ENCODE data around the gene NUDCD3. TPM values are rescaled to one million over a fixed set of nuclear protein-coding genes. Genes with fewer than 3 reads are reported as not detected.

NUDCD3 gene
- total RNA-seq, 1 donor from 2014 or later: 35.4 TPM

DNA sequence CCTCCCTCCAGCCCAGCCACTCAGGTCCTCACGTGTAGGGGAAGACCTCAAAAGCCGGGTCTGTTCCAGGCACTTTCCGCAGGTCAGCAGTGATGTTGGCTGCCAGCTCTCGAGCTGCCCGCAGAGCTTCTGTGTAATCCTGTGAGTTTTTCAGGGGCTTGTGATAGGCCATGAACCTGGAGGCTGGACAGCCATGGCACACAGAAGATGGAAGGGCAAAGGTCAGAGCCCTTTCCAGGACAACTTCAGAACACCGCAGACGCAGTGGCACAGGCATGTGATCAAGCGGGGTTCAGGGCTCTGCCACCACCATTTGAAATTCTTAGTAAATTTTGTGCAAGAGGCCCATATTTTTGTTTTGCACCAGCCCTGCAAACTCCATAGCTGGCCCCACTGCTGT, 26.7 kb upstream of the NUDCD3 start:
- H3K27me3 ChIP-seq: no peaks in the 10 kb centered on the region
- H3K4me3 ChIP-seq: no peak overlapping the region
- no peaks in the 10 kb centered on the region for H3K9me3 ChIP-seq (ENCODE audit: low read depth)
- no peak overlapping the region for H3K4me2 ChIP-seq
- no peaks in the 10 kb centered on the region for H3K36me3 ChIP-seq
- no peaks in the 10 kb centered on the region for H3K4me1 ChIP-seq
- DNase-seq (ENCODE audit: low spot score): no peak
- no peaks in the 10 kb centered on the region for H4K20me1 ChIP-seq (ENCODE audit: low read depth)
- H3K9me3 Mint-ChIP-seq: no peaks in the 10 kb centered on the region
- H3K27me3 Mint-ChIP-seq (ENCODE audit: insufficient read depth, low read depth): no peaks in the 10 kb centered on the region
- H3K9ac ChIP-seq: no peak overlapping the region
- no peaks in the 10 kb centered on the region for H3F3A ChIP-seq (ENCODE audit: low read depth)
- TF ChIP-seq EZH2 (IDR thresholded peaks at IDR 0.05): no peak
- TF ChIP-seq, protein P1, sequence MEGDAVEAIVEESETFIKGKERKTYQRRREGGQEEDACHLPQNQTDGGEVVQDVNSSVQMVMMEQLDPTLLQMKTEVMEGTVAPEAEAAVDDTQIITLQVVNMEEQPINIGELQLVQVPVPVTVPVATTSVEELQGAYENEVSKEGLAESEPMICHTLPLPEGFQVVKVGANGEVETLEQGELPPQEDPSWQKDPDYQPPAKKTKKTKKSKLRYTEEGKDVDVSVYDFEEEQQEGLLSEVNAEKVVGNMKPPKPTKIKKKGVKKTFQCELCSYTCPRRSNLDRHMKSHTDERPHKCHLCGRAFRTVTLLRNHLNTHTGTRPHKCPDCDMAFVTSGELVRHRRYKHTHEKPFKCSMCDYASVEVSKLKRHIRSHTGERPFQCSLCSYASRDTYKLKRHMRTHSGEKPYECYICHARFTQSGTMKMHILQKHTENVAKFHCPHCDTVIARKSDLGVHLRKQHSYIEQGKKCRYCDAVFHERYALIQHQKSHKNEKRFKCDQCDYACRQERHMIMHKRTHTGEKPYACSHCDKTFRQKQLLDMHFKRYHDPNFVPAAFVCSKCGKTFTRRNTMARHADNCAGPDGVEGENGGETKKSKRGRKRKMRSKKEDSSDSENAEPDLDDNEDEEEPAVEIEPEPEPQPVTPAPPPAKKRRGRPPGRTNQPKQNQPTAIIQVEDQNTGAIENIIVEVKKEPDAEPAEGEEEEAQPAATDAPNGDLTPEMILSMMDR (IDR thresholded peaks at IDR 0.05): no peak
- no peak for TF ChIP-seq EZH2phosphoT487 (IDR thresholded peaks at IDR 0.05)
- no peaks in the 10 kb centered on the region for H3K4me1 Mint-ChIP-seq
- H3K27ac Mint-ChIP-seq: no peak overlapping the region
- no peaks in the 10 kb centered on the region for H3K79me2 ChIP-seq (ENCODE audit: low read depth)
- no peaks in the 10 kb centered on the region for H3K36me3 Mint-ChIP-seq
- H3K4me3 Mint-ChIP-seq: no peak overlapping the region
- H3K27ac ChIP-seq: no peak overlapping the region
- no peak overlapping the region for H2AFZ ChIP-seq (replicated peaks)

DNA sequence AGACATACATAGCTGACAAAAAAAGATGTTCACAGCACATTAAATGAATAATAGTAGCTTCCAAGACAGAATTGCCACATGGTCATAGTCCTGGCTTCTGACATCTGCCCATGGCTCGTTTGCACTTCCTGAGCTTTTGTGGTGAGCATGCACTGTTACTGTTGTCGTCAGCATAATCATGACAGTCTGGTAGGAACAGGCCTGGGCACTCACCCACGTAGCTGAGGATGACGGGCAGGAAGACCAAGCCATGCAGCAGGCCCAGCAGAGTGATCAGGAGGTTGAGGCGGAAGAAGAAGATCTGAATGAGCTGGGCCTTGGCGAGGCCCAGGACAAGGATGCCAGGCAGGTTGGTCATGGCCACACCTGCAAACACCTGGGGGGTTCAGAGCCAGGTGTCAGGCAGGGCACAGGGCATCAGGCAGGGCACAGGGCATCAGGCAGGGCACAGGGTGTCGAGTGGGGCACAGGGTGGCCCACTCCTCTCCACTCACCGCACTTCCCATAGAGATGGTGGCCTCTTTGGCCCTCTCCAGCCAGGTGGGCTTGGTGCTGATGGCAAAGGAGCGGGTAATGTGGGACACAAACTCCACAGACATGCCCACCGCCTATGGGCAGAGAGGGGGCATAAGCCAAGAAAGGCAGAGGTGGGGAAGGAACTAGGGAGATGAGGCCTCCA, 25.3 kb upstream of the NUDCD3 start:
- DNase-seq (ENCODE audit: low spot score): no peak
- TF ChIP-seq, protein P1 (IDR thresholded peaks at IDR 0.05): no peak
- no peak for TF ChIP-seq EZH2 (IDR thresholded peaks at IDR 0.05)
- TF ChIP-seq EZH2phosphoT487 (IDR thresholded peaks at IDR 0.05): no peak
- Mint-ChIP-seq H3K4me1 (no peaks in the 10 kb centered on the region), H3K36me3 (no peaks in the 10 kb centered on the region), H3K27ac (no peak overlapping the region), H3K9me3 (no peaks in the 10 kb centered on the region), H3K27me3 (ENCODE audit: insufficient read depth, low read depth) (no peaks in the 10 kb centered on the region), H3K4me3 (no peak overlapping the region)
- Histone ChIP-seq H2AFZ (replicated peaks) (no peak overlapping the region), H3K4me2 (no peak overlapping the region), H4K20me1 (ENCODE audit: low read depth) (no peaks in the 10 kb centered on the region), H3K4me1 (no peaks in the 10 kb centered on the region), H3K27ac (no peak overlapping the region), H3K4me3 (no peak overlapping the region), H3K27me3 (no peaks in the 10 kb centered on the region), H3K9me3 (ENCODE audit: low read depth) (no peaks in the 10 kb centered on the region), H3K36me3 (no peaks in the 10 kb centered on the region), H3K79me2 (ENCODE audit: low read depth) (no peaks in the 10 kb centered on the region), H3F3A (ENCODE audit: low read depth) (no peaks in the 10 kb centered on the region), H3K9ac (no peak overlapping the region)

DNA sequence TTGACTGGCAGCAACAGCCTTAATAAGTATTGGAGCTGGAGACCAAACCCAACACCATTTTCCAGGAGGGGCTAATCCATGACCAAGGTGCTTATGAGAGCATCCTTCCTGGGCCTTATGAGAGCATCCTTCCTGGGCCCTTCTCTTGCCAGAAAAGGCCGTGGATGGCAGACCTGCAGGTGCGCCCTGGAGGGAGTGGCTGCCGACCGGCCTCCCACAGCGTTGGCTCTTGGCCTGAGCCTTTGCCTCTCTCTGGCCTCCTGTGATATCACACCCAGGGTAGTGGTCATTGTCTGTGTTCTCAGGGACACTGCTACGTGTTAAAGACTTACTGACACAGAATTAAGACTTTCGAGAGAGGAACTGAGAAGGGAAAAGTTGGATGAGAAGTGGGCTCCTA, 22.3 kb upstream of the NUDCD3 start:
- Histone ChIP-seq H3K36me3 (no peaks in the 10 kb centered on the region), H3K9ac (no peak overlapping the region), H3K4me3 (no peak overlapping the region), H3K27me3 (no peaks in the 10 kb centered on the region), H3K79me2 (ENCODE audit: low read depth) (no peaks in the 10 kb centered on the region), H3K27ac (no peak overlapping the region), H3F3A (ENCODE audit: low read depth) (no peaks in the 10 kb centered on the region), H3K4me1 (no peaks in the 10 kb centered on the region), H3K4me2 (no peak overlapping the region), H2AFZ (replicated peaks) (no peak overlapping the region), H4K20me1 (ENCODE audit: low read depth) (no peaks in the 10 kb centered on the region), H3K9me3 (ENCODE audit: low read depth) (no peaks in the 10 kb centered on the region)
- Mint-ChIP-seq H3K27ac (no peak overlapping the region), H3K4me1 (no peaks in the 10 kb centered on the region), H3K4me3 (no peak overlapping the region), H3K36me3 (no peaks in the 10 kb centered on the region), H3K27me3 (ENCODE audit: insufficient read depth, low read depth) (no peaks in the 10 kb centered on the region), H3K9me3 (peaks cover 3% of the 10 kb centered on the region)
- DNase-seq (ENCODE audit: low spot score): no peak
- TF ChIP-seq, protein P1 (IDR thresholded peaks at IDR 0.05): no peak
- no peak for TF ChIP-seq EZH2phosphoT487 (IDR thresholded peaks at IDR 0.05)
